T-cell (primary cell): ENCODE measurements around the gene RETSAT. TPM values are rescaled to one million over a fixed set of nuclear protein-coding genes. Genes with fewer than 3 reads are reported as not detected.
A peak's percentile ranks its signal among the peaks of the same experiment; 100 is the strongest.

ENCODE experiments used
- ATAC-seq, 4 experiments: fragments of 200-7000 bp in 3 of 4; fragments of 150-1000 bp in 1 of 4; cut with Tn5 transposase; replicated peaks in 1 of 4; 1 replicate in 3 of 4; 2 replicates in 1 of 4; pipeline ENCODE4 v1.10.0; 2021; ENCODE audit warnings: moderate library complexity in 3 of 4, mild to moderate bottlenecking in 2 of 4, moderate number of reproducible peaks in 1 of 4
- CTCF ChIA-PET, 2 donors: fragments of 300-600 bp; sonication (Branson Sonifier 250); formaldehyde crosslinking; loops; one replicate each; lab custom pipeline; 2022; ENCODE audit warnings: antibody characterized with exemption in 2 of 2; lab: Charles Lee
- POLR2A ChIA-PET, 2 donors: fragments of 300-600 bp; sonication (Branson Sonifier 250); formaldehyde crosslinking; loops; one replicate each; lab custom pipeline; 2022; ENCODE audit warnings: antibody characterized with exemption in 2 of 2; lab: Charles Lee
- DNase-seq, 35 experiments: peaks; one replicate each; pipeline versions ENCODE4 v3.0.0 to v3.0.0-alpha.2; 2013 to 2023
- H3K27ac ChIP-seq: one replicate; pipeline ENCODE4 v1.5.1; 2013; ENCODE audit warnings: low read length
- H3K27me3 ChIP-seq, 2 experiments: replicated peaks in 1 of 2; 1 replicate in 1 of 2; 2 replicates in 1 of 2; pipeline versions ENCODE4 v1.6.1 to v1.7.0; 2013; ENCODE audit warnings: low read length in 1 of 2, mixed read lengths in 1 of 2; ENCODE audit not compliant: control insufficient read depth in 2 of 2, insufficient read depth in 2 of 2; ENCODE audit errors: extremely low read depth in 1 of 2
- H3K36me3 ChIP-seq, 2 donors: 1 replicate in 1 of 2; 2 replicates in 1 of 2; pipeline versions ENCODE4 v1.6.1 to v1.7.0; 2013; ENCODE audit warnings: low read length in 1 of 2; ENCODE audit not compliant: control insufficient read depth in 2 of 2, insufficient read depth in 1 of 2; ENCODE audit errors: extremely low read depth in 1 of 2
- H3K4me1 ChIP-seq, 2 experiments: 1 replicate in 1 of 2; 2 replicates in 1 of 2; pipeline versions ENCODE4 v1.6.1 to v1.7.0; 2013; ENCODE audit warnings: low read length in 2 of 2, mixed read lengths in 1 of 2; ENCODE audit not compliant: insufficient read depth in 2 of 2, control insufficient read depth in 1 of 2; ENCODE audit errors: extremely low read depth in 1 of 2
- H3K4me3 ChIP-seq, 2 donors: 1 replicate in 1 of 2; 2 replicates in 1 of 2; pipeline versions ENCODE4 v1.5.1 to v1.7.0; 2013; ENCODE audit warnings: mild to moderate bottlenecking in 2 of 2, low read length in 1 of 2, moderate library complexity in 1 of 2; ENCODE audit not compliant: control insufficient read depth in 1 of 2; ENCODE audit errors: extremely low read depth in 1 of 2
- H3K9me3 ChIP-seq: 2 replicates; pipeline ENCODE4 v1.7.0; 2013
- H3K27ac Mint-ChIP-seq, 2 donors: one replicate each; pipeline ENCODE4 v1.8.0; 2020 to 2021; ENCODE audit warnings: mild to moderate bottlenecking in 2 of 2, mixed read lengths in 2 of 2
- H3K27me3 Mint-ChIP-seq, 2 donors: one replicate each; pipeline ENCODE4 v1.8.0; 2021 to 2022; ENCODE audit warnings: mixed read lengths in 2 of 2
- H3K36me3 Mint-ChIP-seq: one replicate; pipeline ENCODE4 v1.8.0; 2021; ENCODE audit warnings: mixed read lengths
- H3K4me1 Mint-ChIP-seq, 3 donors: one replicate each; pipeline ENCODE4 v1.8.0; 2020 to 2022; ENCODE audit warnings: mixed read lengths in 3 of 3, mild to moderate bottlenecking in 1 of 3
- H3K4me3 Mint-ChIP-seq, 3 donors: one replicate each; pipeline ENCODE4 v1.8.0; 2020 to 2022; ENCODE audit warnings: mild to moderate bottlenecking in 3 of 3, mixed read lengths in 3 of 3, moderate library complexity in 3 of 3
- H3K9me3 Mint-ChIP-seq, 3 donors: one replicate each; pipeline ENCODE4 v1.8.0; 2020 to 2022; ENCODE audit warnings: mixed read lengths in 3 of 3
- WGBS: methylation state at CpG from one replicate; pipeline ENCODE4 v1.1.5; 2013; ENCODE audit warnings: missing lambda C conversion rate; ENCODE audit not compliant: insufficient coverage; 5-methylcytosine and 5-hydroxymethylcytosine counted together
- total RNA-seq, 35 experiments: library from RNA in 6 of 35; stranded (reverse) in 6 of 35; fragments of 120-200 nt in 1 of 35; gene quantifications; one replicate each; pipeline versions ENCODE4 v1.2.1 to v1.2.4 and lab custom pipeline; 2013 to 2026

RETSAT gene
- total RNA-seq, 5 donors from 2014 or later (not counting 1 experiment from before 2014, with no cell fraction given): 24.2 to 36.3 (median 26.5) TPM

DNA sequence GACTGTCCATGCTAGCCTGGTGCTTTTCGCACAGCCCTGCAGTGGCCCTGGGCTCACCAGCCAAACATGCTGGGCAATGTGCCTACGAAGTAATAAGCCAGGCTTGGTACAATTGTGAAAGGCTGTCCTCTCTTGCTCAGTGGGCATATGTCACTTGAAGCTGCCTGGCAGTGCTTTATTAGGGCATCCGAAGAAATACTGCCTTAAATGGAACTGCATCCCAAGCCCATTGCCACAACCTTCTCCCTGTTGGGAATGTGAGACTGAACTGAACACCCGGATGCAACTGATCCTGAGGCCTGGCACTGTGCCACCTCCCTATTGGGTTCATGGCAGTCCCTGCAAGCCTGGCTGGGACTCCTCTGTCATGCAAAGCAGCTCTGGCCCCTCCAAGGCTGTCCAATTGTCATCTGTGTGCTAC lies 39.9 kb upstream of the RETSAT start:
- H3K4me3 ChIP-seq: no peak overlapping the region
- Mint-ChIP-seq H3K4me1 (peaks cover 6 to 21% (median 17%) of the 10 kb centered on the region in 3 donors), H3K36me3 (peaks cover 26% of the 10 kb centered on the region), H3K27me3 (no peaks in the 10 kb centered on the region), H3K9me3 (no peaks in the 10 kb centered on the region), H3K27ac (peak overlapping the region in 1 of 2 donors; percentile 39), H3K4me3 (no peak overlapping the region)
- DNase-seq: no peak
- ATAC-seq: no peak
- H3K27ac ChIP-seq: no peak overlapping the region
- CTCF ChIA-PET: interaction anchor here (0.9 to 1.0 kb wide), 2 partner anchors 26 to 790 kb away, joined by 3 to 5 read pairs; no protein-coding TSS in a partner anchor
- no peaks in the 10 kb centered on the region for H3K9me3 ChIP-seq
- peaks cover 11 to 21% of the 10 kb centered on the region in 2 donors for H3K36me3 ChIP-seq
- POLR2A ChIA-PET: no interaction called here
- peaks cover 2 to 15% of the 10 kb centered on the region in 2 experiments for H3K4me1 ChIP-seq
- no peaks in the 10 kb centered on the region for H3K27me3 ChIP-seq
- WGBS: 85% methylated on average over 4 of the region's 4 CpGs

DNA sequence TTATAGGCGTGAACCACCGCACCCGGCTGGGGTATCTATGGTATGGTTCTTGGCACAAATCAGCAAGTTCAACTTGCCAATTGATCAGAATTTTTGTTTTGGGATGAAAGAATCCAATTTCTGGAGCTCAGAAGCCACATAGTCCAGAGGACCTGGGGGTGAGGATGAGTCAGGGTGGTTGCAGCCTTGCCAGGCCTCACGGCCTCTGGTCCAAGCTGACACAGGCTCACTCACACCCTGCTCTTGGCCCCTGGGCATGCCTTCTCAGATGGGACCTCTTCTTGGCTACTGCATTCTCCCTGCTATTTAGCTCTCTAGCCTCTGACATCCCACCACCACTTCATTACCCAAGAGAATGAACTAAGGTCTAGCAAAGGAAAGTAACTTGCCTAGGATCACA lies 39.5 kb upstream of the RETSAT start:
- Histone ChIP-seq H3K27ac (no peak overlapping the region), H3K9me3 (no peaks in the 10 kb centered on the region), H3K27me3 (no peaks in the 10 kb centered on the region), H3K36me3 (peaks cover 15 to 21% of the 10 kb centered on the region in 2 donors), H3K4me1 (peaks cover 2 to 15% of the 10 kb centered on the region in 2 experiments), H3K4me3 (no peak overlapping the region)
- H3K36me3 Mint-ChIP-seq: peaks cover 26% of the 10 kb centered on the region
- peak overlapping the region in 1 of 2 donors; percentile 39 for H3K27ac Mint-ChIP-seq
- no CpG with 5 or more reads among the region's 4 CpGs for WGBS
- DNase-seq (no peak), ATAC-seq (no peak)
- CTCF ChIA-PET: interaction anchor here (1.0 to 2.0 kb wide), 4 partner anchors 25 to 791 kb away, joined by 3 to 11 read pairs (median 3); no protein-coding TSS in a partner anchor
- H3K4me1 Mint-ChIP-seq: peaks cover 6 to 21% (median 17%) of the 10 kb centered on the region in 3 donors
- POLR2A ChIA-PET: no interaction called here
- no peak overlapping the region for H3K4me3 Mint-ChIP-seq
- H3K27me3 Mint-ChIP-seq: no peaks in the 10 kb centered on the region
- H3K9me3 Mint-ChIP-seq: no peaks in the 10 kb centered on the region

GRCh38 chr2:85390941-85391669 lies 36.8 kb upstream of the RETSAT start:
- H3K9me3 ChIP-seq: no peaks in the 10 kb centered on the region
- H3K9me3 Mint-ChIP-seq: no peaks in the 10 kb centered on the region
- H3K27ac Mint-ChIP-seq: peak overlapping the region in 1 of 2 donors; percentile 44
- H3K36me3 Mint-ChIP-seq: peaks cover 19% of the 10 kb centered on the region
- no peak overlapping the region for H3K27ac ChIP-seq
- H3K4me1 Mint-ChIP-seq: peaks cover 6 to 21% (median 17%) of the 10 kb centered on the region in 3 donors
- H3K27me3 ChIP-seq: no peaks in the 10 kb centered on the region
- POLR2A ChIA-PET: no interaction called here
- H3K27me3 Mint-ChIP-seq: no peaks in the 10 kb centered on the region
- WGBS: 91% methylated on average over 4 of the region's 11 CpGs
- CTCF ChIA-PET: interaction anchor here (0.5 to 1.6 kb wide), 8 partner anchors 29 to 737 kb away, joined by 3 to 13 read pairs (median 4); partner anchors contain the start of gene VAMP8 (in 1 of the 2)
- H3K36me3 ChIP-seq: peaks cover 11 to 29% of the 10 kb centered on the region in 2 donors
- H3K4me3 ChIP-seq: no peak overlapping the region
- no peak overlapping the region for H3K4me3 Mint-ChIP-seq
- peak; percentile 33 to 80 (median 64) for DNase-seq
- H3K4me1 ChIP-seq: peaks cover 2 to 15% of the 10 kb centered on the region in 2 experiments
- ATAC-seq: peak; percentile 65 to 83 (median 72)

DNA sequence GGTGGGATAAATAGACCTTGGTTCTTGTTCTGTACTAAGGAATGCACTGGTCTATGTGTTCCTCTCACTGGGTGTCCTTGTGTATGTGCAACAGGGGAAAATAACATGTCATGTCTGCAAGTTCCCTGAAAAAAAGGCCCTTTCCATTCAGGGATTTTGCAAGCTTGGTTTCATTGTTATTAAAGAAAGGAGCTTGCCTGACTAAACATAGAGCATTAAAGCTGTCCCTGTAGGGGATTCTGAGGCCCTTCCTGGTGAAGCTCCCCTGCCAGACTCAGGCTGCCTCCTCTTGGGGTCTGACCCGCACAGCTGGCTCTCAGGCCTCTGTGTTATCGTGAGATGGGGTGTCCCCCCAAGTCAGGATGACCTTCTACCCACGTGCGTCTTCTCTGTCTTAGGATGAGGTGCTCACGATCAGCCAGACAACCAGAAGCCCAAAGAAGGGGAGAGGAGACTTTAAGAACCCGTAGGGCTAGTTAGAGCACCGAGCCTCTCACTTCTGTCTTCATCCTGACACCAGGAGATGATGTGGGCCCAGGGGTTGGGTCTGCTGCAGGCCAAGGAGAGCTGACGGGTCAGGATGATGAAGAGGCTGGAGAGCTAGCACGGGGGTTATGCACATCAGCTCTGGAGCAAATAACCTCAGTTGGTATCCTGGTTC lies 34.7 kb upstream of the RETSAT start:
- no peak for ATAC-seq
- Mint-ChIP-seq H3K4me1 (peaks cover 6 to 19% (median 17%) of the 10 kb centered on the region in 3 donors), H3K9me3 (no peaks in the 10 kb centered on the region), H3K4me3 (no peak overlapping the region), H3K27me3 (no peaks in the 10 kb centered on the region), H3K36me3 (peaks cover 26% of the 10 kb centered on the region), H3K27ac (no peak overlapping the region)
- 80% methylated on average over 6 of the region's 9 CpGs for WGBS
- ChIA-PET CTCF (interaction anchor here (0.7 to 2.9 kb wide), 4 partner anchors 157 to 163 kb away, joined by 3 to 18 read pairs (median 3); no protein-coding TSS in a partner anchor), POLR2A (no interaction called here)
- Histone ChIP-seq H3K9me3 (no peaks in the 10 kb centered on the region), H3K27me3 (no peaks in the 10 kb centered on the region), H3K4me1 (peaks cover 2 to 15% of the 10 kb centered on the region in 2 experiments), H3K36me3 (peaks cover 11 to 45% of the 10 kb centered on the region in 2 donors), H3K27ac (no peak overlapping the region), H3K4me3 (no peak overlapping the region)
- DNase-seq: no peak

GRCh38 chr2:85387754-85388153 lies 33.4 kb upstream of the RETSAT start:
- CTCF ChIA-PET: interaction anchor here (0.5 to 2.9 kb wide), 3 partner anchors 49 to 702 kb away, joined by 6 to 18 read pairs (median 16); no protein-coding TSS in a partner anchor
- DNase-seq (no peak), ATAC-seq (no peak)
- Histone ChIP-seq H3K9me3 (no peaks in the 10 kb centered on the region), H3K4me1 (peaks cover 2 to 15% of the 10 kb centered on the region in 2 experiments), H3K27me3 (no peaks in the 10 kb centered on the region), H3K36me3 (peaks cover 11 to 51% of the 10 kb centered on the region in 2 donors), H3K27ac (no peak overlapping the region), H3K4me3 (no peak overlapping the region)
- 100% methylated on average over 1 of the region's 2 CpGs for WGBS
- Mint-ChIP-seq H3K27me3 (no peaks in the 10 kb centered on the region), H3K9me3 (no peaks in the 10 kb centered on the region), H3K27ac (no peak overlapping the region), H3K4me3 (no peak overlapping the region), H3K36me3 (peaks cover 32% of the 10 kb centered on the region), H3K4me1 (peaks cover 6 to 16% (median 13%) of the 10 kb centered on the region in 3 donors)
- POLR2A ChIA-PET: interaction anchor here (0.6 kb wide), 2 partner anchors 75 to 222 kb away, joined by 3 to 4 read pairs; no protein-coding TSS in a partner anchor

GRCh38 chr2:85385746-85386145 lies 31.4 kb upstream of the RETSAT start:
- H3K27me3 ChIP-seq: no peaks in the 10 kb centered on the region
- no peaks in the 10 kb centered on the region for H3K4me1 ChIP-seq
- no peak overlapping the region for H3K27ac Mint-ChIP-seq
- H3K27ac ChIP-seq: no peak overlapping the region
- CTCF ChIA-PET: interaction anchor here in 1 of 2 donors (0.7 kb wide), 1 partner anchor 368 kb away, joined by 5 read pairs; no protein-coding TSS in a partner anchor
- H3K27me3 Mint-ChIP-seq: no peaks in the 10 kb centered on the region
- WGBS: 83% methylated on average over 2 of the region's 2 CpGs
- no peak for DNase-seq
- peaks cover 38% of the 10 kb centered on the region for H3K36me3 Mint-ChIP-seq
- H3K4me1 Mint-ChIP-seq: no peaks in the 10 kb centered on the region
- no peaks in the 10 kb centered on the region for H3K9me3 ChIP-seq
- no peak for ATAC-seq
- peaks cover 11 to 49% of the 10 kb centered on the region in 2 donors for H3K36me3 ChIP-seq
- H3K9me3 Mint-ChIP-seq: no peaks in the 10 kb centered on the region
- POLR2A ChIA-PET: interaction anchor here in 1 of 2 donors (0.6 kb wide), 2 partner anchors 37 to 164 kb away, joined by 3 to 5 read pairs; no protein-coding TSS in a partner anchor
- no peak overlapping the region for H3K4me3 ChIP-seq
- no peak overlapping the region for H3K4me3 Mint-ChIP-seq
